Stimulated activated CD4-positive, alpha-beta T cell treated with anti-CD3 and anti-CD28 coated beads, TNF-alpha, amount 100 ng/mL, for 48 hours (primary cell): ENCODE data around the gene HLA-DOA.

Source experiments
- DNase-seq, 3 donors: peaks; one replicate each; pipeline ENCODE4 v3.0.0-alpha.2; 2020; ENCODE audit warnings: low read depth in 3 of 3

The HLA-DOA gene

DNA sequence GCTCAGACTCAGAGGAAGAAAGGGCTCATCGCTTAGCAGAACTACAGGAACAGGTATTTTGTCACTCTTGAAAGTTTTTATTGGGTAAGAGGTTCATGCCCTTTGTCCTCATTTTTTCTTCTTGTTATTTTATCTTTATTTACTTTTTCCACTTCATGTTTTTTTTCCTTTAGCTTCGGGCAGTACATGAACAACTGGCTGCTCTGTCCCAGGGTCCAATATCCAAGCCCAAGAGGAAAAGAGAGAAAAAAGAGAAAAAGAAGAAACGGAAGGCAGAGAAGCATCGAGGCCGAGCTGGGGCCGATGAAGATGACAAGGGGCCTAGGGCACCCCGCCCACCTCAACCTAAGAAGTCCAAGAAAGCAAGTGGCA, 31.5 kb downstream of the HLA-DOA start:
- no peak for DNase-seq

DNA sequence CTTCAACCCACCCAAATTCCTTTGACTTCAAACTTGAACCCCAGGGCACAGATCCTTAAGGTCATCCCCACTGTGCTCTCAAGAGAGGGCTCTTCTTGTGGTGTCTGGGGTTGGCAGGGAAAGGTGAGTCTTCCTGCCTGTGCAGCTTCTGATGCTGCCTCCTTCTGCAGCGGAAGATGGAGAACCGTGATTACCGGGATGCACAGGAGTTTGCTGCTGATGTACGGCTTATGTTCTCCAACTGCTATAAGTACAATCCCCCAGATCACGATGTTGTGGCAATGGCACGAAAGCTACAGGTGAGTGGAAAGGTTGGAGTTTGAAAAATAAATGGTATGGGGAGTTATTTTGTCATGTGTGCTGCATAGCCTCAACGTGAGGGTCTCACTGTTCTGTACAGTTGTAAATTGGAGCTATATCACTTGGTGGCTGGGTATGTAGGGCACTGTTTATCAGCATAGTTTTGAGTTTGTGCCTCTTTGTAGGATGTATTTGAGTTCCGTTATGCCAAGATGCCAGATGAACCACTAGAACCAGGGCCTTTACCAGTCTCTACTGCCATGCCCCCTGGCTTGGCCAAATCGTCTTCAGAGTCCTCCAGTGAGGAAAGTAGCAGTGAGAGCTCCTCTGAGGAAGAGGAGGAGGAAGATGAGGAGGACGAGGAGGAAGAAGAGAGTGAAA, 32.0 kb downstream of the HLA-DOA start:
- DNase-seq, result no peak

DNA sequence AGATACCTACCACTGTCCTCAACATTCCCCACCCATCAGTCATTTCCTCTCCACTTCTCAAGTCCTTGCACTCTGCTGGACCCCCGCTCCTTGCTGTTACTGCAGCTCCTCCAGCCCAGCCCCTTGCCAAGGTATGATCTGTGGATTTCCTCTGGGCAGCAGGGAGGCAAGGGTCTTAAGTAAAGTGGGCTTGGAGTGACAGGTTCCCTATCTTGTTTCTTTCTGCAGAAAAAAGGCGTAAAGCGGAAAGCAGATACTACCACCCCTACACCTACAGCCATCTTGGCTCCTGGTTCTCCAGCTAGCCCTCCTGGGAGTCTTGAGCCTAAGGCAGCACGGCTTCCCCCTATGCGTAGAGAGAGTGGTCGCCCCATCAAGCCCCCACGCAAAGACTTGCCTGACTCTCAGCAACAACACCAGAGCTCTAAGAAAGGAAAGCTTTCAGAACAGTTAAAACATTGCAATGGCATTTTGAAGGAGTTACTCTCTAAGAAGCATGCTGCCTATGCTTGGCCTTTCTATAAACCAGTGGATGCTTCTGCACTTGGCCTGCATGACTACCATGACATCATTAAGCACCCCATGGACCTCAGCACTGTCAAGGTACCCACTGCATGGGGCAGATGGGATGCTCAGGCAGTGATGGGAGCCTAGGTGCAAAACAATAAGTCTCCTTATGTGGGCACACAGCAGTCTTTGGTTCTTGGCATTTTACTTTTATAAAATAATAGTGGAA, 32.9 kb downstream of the HLA-DOA start:
- DNase-seq, result no peak

- no peak for DNase-seq
These were observed 33.5 kb downstream of the HLA-DOA start for GRCh38 chr6:32975886-32976285.

- no peak for DNase-seq
These were observed 34.7 kb downstream of the HLA-DOA start for GRCh38 chr6:32974541-32975308.

GRCh38 chr6:32974016-32974333, 35.4 kb downstream of the HLA-DOA start:
- DNase-seq, result no peak

DNA sequence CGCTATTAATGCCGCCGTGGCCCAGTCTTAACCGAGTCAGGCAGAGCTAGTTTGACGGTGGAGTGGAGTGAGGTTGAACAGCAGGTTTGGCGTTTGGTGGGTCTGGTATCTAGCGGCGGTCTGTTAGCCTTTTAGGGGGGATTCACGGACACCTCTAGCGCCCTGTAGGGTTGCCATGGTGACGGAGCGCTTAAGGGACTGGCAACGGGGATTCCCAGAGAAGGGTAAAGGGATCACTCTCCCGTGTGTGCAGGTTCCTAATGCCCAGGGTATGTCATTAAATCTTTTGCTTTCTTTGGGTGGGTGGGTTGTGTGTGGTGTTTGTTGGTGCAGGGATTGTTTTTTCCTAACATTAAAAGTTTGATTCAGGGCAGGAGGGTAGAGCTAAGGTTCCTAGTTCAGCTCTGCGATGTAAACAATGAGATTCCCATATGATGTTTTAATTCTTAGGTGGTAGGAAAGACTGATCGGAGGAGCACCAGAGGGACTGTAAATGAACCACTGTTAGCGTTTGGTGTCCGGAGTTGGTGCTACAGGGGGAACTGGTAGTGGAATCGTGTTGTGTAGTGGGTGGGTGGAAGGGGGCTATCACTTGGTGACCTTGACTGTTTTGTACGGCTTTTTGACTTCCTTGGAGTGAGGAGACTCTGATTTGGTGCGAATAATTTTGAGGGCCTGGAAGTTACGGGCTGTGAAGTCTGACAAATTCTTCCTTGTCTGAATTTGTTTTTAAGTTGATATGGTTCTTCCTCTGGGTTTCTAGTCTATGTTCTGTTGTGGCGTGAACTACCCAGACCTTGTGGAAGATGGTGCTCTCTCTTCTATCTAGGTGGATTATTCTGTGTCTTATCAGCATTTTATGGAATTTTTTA, 36.0 kb downstream of the HLA-DOA start:
- peak in 2 of 3 donors; percentile 29 to 42 for DNase-seq

DNA sequence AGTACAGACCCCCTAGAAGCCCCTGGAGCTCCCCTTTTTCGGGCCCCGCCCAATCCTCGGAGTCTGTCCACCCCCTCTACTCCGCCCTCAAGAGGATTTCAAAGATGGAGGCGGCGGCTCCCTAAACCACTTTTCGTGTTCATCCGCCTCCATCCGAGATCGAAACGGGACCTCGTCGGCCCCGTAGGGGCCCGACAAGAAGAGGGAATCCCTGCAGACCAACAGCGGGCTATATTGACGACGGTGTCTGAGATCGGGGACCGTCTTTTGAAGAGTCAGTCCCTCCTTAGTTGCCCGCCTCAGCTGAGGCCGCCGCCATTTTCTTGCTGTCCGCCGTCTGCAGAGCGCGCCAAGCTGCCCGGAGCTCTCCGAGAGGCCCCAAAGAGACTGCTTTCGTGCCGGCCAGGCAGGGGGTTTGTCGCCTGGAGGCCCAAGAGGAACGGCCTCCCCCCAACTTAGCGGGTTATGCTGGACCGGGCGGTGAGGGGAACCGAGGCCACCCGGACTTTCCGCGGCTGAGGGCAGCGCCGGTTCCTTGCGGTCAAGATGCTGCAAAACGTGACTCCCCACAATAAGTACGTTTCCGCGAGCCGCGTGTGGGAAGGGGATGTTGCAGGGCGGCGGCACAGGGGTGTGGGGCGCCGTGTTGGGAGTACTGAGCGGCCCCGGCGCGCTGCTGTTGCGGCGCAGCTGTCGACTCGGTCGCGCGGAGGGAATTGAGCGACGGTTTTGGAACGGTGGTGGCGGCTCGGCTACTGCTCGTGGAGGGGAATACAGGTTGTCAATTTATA, 36.8 kb downstream of the HLA-DOA start:
- DNase-seq, result peak in 1 of 3 donors; percentile 35

DNA sequence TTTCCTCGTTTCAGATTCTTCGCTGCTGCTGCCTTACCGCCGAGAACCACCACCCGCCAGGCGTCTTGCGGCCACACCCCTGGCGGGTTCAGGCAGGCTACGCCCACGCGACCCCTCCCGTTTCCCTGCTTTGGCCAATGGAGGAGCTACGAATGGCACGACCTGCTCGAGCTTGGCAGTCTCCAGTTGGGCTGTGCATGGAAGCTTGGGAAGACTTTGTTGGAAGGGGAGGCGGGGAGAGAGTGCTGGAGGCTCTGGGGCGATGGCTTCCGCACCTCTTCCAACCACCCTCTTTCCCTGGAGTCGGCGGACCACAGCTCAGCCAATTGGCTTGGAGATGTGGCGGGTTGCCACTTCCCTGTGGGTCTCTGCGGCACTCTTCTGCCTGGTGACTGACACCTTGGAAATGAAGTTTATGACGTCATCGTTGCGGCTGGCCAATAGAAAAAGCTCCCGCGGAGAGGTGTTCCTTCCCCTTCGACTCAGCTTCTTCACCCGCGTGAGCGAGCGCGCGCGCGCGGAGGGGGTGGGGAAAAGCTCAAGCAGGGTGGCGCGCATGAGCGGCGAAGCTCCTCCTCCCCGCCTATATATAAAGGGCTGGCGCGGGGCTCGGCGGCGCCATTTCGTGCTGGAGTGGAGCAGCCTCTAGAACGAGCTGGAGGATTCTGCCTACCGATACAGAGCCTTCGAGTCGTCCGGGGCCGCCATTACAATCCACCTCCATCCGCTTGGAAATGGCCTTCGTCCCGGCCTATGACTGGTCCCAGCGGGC, 37.6 kb downstream of the HLA-DOA start:
- DNase-seq, result peak; percentile 99

DNA sequence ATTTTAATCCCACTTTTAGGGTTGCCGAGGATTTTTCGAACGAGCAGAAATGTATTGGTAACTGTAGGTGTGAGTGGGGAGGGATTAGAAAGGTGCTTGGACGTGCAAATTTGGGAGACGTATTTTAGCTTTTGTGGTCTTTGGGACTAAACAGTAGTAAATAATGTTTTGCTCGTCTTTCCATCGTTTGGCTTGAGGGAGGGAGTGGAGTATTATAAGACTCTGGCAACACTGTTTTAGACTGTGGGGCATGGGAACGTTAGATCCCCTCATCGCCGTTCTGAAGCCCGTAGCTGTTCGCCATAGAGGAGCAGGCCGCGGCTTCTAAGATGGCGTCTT, 38.2 kb downstream of the HLA-DOA start:
- no peak for DNase-seq

DNA sequence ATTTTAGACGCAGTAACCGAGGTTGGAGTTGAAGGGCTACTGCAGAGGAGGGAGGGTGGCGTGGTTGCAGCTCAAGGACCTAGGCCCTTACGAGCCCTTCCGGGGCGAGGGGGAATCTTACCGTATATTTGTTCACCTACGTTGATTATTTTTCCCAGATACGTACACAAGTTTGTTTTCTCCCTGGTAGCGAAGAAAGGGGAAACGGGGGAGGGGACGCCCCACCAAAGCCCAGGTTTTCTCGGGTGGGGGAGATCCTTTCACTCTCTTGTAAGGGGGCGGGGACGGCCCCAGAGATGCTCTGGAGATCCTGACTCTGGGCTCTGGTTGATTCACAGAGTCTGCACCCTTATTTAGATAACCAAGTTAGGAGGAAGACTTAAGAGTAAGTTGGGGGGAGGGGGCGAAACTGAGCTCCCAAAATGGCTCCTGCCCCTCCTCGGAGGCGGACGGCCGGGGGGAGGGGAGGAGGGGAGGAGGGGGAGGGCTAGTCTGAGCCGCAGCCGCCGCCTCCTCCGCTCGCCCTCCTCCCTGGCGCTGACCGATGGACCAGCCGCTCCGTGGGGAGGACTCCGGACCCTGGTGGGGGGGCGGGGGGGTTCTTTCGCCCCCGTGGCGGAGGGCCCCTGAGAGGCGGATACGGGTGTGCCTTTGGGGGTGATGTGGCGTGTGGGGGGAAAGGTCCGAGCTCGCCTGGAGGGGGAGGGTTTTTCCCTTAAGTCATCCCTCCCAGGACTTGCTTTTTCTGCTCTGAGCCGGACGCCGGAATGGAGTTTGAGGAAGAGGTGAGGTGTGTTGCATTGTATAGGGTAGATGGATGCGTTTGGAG, 38.8 kb downstream of the HLA-DOA start:
- DNase-seq, result peak; percentile 77 to 85 (median 84)

- DNase-seq, result peak; percentile 55 to 76 (median 68)
These were observed 39.5 kb downstream of the HLA-DOA start for GRCh38 chr6:32969685-32970412.

DNA sequence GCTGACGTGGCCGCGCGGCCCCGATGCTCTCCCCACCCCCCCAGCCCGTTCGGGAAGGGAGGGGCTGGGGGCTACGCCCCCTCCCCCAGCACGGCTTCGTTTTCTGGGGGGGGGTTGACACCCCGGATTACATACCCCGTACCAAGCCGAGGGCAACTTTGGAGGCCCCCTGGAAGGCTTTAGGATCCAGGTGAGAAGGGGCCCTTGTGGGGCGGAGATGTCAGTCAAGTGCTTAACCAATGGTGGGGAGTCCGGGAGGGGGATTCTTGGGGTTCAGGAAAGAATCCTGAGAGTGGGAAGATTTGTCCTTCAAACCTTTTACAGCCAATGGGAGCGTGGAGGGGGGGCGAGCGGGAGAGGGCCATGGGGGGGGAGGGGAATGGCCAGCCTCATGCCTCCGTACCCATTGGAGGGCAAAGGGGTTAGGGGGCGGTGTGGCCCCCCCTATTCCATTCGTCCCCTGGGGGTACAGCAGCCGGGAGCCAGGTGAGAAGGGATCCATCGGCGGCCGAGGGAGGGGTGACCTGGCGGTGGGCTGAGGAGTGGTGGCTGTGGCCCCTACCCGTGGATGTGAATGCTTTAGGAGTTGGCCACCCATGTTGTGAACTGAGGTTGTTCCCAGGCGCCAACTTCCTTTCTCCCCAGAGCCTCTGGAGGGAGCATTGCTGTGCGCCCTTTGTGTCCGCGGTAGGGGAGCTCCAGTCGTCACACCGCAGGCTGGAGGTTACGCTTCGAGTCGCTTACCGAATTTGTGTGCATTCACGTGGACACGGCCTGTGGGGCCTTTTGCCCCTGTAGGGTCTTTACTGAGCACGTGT, 40.3 kb downstream of the HLA-DOA start:
- DNase-seq, result peak in 2 of 3 donors; percentile 59 to 64

DNA sequence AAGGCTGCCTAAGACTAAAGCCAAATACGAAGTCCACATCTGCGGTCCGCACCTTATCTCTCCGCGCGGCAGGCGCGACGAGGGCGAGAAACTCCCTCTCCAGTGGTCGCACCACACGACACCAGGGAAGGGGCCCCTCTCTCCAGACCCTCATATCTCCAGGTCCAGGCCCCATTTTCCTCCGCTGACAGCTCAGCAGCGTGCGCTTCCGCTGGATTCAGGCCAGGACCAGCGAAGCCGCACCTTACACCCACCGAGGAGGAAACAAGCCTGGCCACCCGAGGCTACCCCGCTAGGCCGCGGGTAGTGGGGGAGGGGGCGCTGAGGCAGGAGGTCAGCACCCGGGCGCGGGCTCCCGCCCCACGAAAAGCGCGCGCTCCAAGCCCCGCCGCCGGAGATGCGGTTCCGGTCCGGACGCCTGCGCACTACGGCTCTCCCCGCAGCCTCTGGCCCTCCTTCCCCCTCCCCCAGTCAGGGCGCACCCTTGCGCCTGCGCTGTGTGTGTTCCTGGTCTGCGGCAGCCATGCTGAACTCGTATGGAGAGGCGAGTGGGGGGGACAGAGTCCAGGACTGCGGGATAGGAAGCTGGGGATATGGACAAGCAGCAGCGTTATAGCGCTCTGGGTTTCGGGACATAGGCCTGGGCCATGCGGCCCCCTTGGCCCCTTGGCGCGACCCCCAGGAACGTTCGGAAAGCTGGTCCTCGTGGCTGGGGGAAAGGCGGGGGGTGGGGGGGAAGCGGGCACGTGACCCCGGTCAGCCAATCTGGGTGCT, 41.1 kb downstream of the HLA-DOA start, which contains the start of gene BRD2:
Gene BRD2, plus strand, starts transcription at position 502 of the 774 bp plus-strand sequence. CDS start 4,305 bp downstream, outside the sequence.
- peak; percentile 92 to 93 (median 92) for DNase-seq

DNA sequence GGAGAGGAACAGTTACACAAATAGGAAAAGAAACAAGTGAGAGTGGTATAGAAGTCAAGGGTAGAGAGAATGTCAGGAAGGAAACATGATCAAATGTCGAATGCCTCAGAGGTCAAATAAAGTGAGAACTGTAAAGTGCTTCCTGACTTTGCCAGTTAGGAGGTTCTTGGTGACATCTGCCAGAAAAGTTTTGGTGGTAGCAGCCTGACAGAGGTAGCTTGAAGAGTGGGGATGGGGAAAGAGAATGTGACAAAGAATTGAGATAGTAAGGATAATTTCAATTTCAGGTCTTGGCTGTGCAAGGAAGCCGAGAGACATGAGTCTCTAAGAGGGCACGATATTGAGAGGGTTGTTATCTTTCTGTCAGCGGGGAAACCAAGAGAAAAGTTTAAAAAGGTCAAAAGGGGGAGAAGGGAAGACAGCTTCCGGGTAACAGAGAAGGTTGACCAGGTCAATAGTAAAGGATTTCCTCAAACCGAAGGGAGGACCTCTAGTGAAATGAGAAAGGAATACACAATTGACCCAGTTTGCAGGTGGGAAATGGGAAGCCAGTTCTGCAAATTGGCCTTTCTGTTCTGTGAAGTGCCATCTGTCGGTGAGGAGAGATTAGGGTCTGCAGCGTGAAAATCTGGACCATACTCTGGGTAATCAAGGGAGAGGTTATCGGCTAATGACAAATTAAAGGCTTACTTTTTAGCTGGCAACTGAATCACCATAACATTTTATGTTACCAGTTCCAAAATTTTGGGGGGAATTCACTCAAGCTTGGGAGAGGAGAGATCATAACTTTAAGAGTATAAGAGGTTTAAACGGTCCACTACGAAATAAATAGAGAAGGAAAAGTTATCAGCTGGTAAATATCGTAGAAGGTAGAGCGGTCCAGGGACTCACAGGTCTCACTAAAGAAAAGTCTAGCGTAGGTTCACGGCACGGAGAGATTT, 42.0 kb downstream of the HLA-DOA start:
- DNase-seq, result no peak

DNA sequence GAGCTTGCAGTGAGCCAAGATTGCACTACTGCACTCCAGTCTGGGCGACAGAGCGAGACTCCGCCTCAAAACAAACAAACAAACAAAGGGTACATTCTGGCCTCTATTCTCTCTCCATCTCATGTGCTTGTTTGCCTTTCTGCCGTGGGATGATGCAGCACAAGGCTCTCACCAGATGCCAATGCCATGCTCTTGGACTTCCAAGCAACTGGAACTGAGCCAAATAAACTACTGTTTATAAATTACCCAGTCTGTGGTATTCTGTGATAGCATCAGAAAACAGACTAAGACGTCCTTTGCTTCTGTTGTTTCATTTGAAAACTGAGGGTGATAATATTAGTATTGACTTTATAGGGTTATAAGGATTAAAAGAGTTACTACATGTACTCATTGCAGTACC, 44.6 kb downstream of the HLA-DOA start:
- DNase-seq, result no peak
